GM18526 (cell line): Measurements from ENCODE around the gene PREB.

Experiments used
- POLR2A ChIP-seq: IDR thresholded peaks from 3 replicates; pipeline ENCODE4 v1.6.1; 2011; ENCODE audit not compliant: insufficient read length; ENCODE audit errors: extremely low read depth

The PREB gene

GRCh38 chr2:27093430-27094352, 40.7 kb downstream of the PREB start:
- TF ChIP-seq POLR2A = no peak

DNA sequence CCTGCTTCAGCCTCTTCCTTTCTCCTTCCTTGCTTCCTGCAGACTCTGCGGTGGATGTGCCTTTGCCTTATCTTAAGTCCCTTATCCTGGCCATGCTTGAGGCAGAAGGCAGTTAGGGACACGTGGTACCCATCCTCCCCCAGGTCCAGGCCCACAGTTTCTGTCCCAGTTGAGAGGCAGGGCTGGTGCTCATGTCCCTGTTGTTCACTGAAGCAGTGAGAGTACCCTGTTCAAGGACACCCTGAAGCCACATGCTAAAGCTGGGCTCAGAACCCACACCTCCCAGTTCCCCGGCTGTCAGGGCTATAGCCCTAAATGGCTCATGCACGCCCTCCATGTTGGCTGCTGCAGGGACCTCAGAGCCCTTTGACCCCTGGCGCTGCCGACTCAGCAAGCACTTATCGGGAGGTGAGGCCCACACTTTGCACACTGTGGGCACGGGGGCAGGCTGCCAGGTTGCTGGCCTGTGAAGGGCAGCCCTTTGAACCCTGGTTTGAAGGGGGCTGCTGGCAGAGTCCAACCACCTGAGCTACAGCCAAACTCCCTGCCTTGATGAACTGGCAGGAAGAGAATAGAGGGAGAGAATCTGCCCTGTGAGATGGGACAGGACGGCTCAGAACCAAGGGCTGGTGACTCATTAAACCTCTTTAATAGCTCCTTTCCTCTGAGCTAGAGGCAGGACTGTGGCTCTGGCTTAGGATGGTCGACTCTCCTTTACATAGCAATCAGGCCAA, 41.6 kb downstream of the PREB start:
- TF ChIP-seq POLR2A = no peak

DNA sequence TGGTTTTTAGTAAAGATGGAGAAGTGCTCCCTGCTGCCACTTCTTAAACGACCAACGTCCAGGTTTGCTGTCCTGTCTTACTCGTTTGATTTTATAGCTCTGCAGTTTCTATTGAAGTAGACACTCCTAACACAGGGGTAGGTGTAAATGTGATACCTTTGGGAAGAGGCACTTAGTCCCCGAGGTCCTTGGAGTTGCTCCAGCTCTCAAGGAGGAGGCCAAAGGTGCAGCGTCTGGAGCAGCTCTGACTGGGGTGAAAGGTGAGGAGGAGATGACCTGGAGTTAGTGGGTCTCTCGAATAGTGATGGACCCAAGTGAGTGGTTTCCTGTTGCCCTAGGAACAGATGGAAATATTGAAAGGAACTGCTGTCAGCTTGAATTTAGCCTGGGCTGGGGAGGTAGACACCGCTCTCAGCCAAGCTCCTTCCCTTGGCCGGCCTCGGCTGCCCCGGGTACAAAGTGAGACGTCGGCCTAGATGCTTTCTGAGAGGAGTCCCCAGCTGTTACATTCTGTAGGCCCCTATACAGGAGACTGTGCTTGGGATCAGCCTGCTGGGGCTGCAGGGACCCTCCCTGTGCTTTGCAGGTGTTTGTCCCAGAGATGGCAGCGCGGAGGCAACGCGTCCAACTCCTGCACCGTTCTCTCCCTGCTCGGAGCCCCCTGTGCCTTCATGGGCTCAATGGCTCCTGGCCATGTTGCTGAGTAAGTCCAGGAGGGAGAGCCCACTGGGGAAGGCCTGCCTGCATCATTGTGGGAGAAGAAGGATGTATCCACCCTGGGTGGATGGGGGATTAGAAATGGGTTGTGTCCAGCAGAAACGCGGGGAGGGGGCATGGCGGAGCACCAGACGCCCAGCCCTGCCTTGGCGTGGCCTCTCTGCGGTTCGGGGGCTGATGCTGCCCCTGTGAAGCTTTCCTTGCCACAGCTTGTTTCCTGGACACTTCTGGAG, 42.4 kb downstream of the PREB start:
- no peak for TF ChIP-seq POLR2A

DNA sequence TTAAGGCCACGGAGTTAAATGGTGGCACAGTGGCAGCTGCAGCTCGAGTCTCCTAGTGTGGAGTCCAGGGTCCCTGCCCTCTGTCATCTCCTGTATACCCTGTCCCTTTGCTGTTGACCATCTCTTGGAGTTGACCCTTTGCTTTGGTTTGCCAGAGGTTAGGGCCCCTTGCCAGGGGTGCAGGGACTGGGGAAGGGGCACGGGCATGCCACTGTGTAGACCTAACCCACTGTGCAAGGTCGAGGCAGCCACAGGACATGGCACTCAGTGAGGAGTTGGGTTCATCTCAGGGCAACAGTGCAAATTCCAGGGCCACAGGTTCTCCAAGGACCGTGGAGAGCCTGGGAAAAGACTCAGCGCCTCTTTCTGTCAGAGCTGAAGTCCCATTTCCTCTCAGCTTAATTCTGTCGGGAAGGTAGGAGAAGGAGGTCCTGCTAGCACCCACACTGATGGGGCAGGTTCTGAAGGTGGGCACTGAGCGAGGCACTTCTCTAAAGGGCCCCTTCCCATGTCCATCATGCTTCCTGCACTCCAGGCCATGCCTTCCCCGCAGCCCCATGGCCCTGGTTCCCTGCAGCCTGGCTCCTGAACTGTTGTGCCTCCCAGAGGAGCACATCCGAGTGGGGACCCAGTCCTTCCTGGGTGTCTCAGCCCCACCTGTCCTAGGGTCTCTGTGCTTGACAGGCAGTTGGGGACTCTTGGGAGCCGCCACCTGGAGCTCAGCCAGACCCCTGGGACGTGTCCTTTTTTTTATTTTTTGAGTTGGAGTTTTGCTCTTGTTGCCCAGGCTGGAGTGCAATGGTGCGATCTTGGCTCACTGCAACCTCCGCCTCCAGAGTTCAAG, 45.1 kb downstream of the PREB start:
- TF ChIP-seq POLR2A = no peak

DNA sequence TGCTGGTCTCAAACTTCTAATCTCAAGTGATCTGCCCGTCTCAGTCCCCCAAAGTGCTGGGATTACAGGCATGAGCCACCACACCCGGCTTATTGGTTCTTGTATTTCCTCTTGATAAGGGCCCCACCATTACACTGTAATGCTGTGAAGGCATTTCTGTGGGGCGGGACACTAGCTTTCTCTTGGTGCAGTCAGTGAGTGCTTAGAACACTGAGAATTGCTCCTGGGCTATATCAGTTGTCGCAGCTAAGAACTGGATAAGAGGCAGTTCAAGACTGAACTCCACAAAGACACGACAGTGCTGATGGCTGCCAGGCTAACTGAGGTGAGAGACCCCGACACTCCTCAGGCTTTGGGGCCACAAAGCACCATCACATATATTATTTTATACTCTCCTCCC, 45.8 kb downstream of the PREB start:
- TF ChIP-seq POLR2A = no peak

- no peak for TF ChIP-seq POLR2A
Observed at GRCh38 chr2:27087823-27088410, 46.5 kb downstream of the PREB start.

- peak; percentile 51 for TF ChIP-seq POLR2A
Observed at GRCh38 chr2:27086724-27087593, 47.5 kb downstream of the PREB start, which contains the start of gene KHK. TSS of gene KHK (plus strand) at chr2:27086772. CDS start at chr2:27087260, 488 bp downstream.

GRCh38 chr2:27086090-27086723, 48.2 kb downstream of the PREB start:
- peak; percentile 65 for TF ChIP-seq POLR2A

DNA sequence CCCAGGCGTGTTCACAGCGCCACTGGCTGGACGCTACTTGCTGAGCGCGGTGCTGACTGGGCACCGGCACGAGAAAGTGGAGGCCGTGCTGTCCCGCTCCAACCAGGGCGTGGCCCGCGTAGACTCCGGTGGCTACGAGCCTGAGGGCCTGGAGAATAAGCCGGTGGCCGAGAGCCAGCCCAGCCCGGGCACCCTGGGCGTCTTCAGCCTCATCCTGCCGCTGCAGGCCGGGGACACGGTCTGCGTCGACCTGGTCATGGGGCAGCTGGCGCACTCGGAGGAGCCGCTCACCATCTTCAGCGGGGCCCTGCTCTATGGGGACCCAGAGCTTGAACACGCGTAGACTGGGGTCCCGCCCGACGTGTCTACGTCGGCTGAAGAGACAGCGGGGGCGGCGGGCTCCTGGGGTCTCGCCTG, 48.8 kb downstream of the PREB start:
- TF ChIP-seq POLR2A = no peak

- TF ChIP-seq POLR2A = no peak
Observed at GRCh38 chr2:27085062-27085672, 49.3 kb downstream of the PREB start.

DNA sequence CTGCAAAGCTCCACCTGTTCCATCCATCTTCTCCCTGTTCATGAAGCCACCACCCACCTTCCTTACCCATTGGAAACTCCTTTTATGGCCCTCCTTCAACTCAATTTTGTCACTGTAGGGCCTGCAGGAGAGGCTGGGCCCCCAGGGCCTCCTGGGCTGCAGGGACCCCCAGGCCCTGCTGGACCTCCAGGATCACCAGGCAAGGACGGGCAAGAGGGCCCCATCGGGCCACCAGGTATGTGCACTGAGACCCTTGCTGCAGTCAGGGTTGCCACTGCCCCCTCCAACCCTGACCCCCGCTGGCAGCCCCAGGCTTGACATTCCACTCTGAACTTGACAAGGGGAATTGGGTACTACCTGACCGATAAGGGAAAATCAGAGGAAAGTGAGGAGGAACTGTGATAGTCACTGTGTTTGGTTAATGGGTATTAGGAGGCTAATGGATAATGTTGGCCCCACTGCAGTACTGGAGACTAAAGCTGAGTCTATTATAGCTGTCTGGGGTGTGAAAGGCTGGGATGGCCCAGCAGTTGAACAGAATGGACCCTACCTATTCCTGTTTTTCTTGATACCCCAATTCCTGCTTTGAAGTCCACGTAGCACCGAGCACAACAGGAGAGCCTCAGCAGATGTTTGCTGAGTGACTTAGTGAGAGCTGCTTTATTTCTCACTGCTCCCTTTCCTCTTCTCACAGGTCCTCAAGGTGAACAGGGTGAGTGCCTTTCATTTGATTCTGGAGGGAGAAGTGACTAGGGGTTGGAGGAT, 50.0 kb downstream of the PREB start:
- no peak for TF ChIP-seq POLR2A
